SK-N-SH (cell line): ENCODE data around the gene ERCC6L.

Experiments used
- CTCF ChIP-seq: fragments of 200-600 bp; sonication (generic); IDR thresholded peaks from 2 replicates; pipeline ENCODE4 v1.6.1; 2017; ENCODE audit warnings: antibody characterized with exemption, mild to moderate bottlenecking, moderate library complexity
- EZH2phosphoT487 ChIP-seq: fragments of 200-600 bp; sonication (generic); IDR thresholded peaks from 2 replicates; pipeline ENCODE4 v1.6.1; 2017; ENCODE audit warnings: low read depth, mixed run types, mild to moderate bottlenecking, antibody characterized with exemption, moderate library complexity, borderline replicate concordance
- FOXM1 ChIP-seq: IDR thresholded peaks from 2 replicates; pipeline ENCODE4 v1.4.0; 2012; ENCODE audit warnings: low read depth, mild to moderate bottlenecking
- IRF3 ChIP-seq: fragments of 150-350 bp; IDR thresholded peaks from 2 replicates; pipeline ENCODE4 v1.6.1; 2016; ENCODE audit warnings: mild to moderate bottlenecking, low read depth, low read length
- NFIC ChIP-seq: IDR thresholded peaks from 2 replicates; pipeline ENCODE4 v1.4.0; 2012; ENCODE audit warnings: borderline replicate concordance
- POLR2AphosphoS5 ChIP-seq: IDR thresholded peaks from 2 replicates; pipeline ENCODE4 v1.6.1; 2012; ENCODE audit warnings: low read depth, low read length
- REST ChIP-seq: IDR thresholded peaks from 2 replicates; pipeline ENCODE4 v1.6.1; 2012; ENCODE audit warnings: mild to moderate bottlenecking, low read depth, low read length, moderate library complexity
- TCF12 ChIP-seq: IDR thresholded peaks from 2 replicates; pipeline ENCODE4 v1.4.0; 2012
- USF1 ChIP-seq: IDR thresholded peaks from 2 replicates; pipeline ENCODE4 v1.4.0; 2012; ENCODE audit warnings: low read depth, borderline replicate concordance
- USF2 ChIP-seq: fragments of 150-350 bp; IDR thresholded peaks from 2 replicates; pipeline ENCODE4 v1.6.1; 2017; ENCODE audit warnings: antibody characterized with exemption, low read length, low read depth, borderline replicate concordance

GRCh38 chrX:72282302-72282701 lies 43.5 kb upstream of the ERCC6L start:
- no peak for TF ChIP-seq CTCF
- TF ChIP-seq FOXM1: no peak
- no peak for TF ChIP-seq IRF3
- TF ChIP-seq REST: no peak
- no peak for TF ChIP-seq USF1
- TF ChIP-seq EZH2phosphoT487: no peak
- no peak for TF ChIP-seq NFIC
- TF ChIP-seq USF2: no peak
- no peak for TF ChIP-seq TCF12
- no peak for TF ChIP-seq POLR2AphosphoS5
